Measurements from ENCODE around the gene SSH3.

The SSH3 gene

DNA sequence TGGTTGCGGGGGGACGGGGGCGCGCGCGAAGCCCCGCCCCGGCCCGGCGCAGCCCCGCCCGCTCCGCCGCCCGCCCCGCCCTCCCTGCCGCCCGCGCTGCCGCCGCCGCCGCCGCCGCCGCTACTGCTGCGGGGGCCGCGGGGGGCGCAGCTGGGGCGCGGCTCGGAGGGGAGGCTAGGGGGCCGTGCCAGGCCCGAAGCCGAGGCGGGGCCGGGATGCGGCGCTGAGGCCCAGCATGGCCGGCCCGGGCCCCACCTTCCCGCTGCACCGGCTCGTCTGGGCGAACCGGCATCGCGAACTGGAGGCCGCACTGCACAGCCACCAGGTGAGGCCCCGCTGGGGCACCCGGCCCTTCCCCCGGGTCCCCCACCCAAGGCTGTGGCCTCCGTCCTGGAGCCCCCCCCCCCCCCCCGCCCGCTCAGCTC is 14.1 kb upstream of the SSH3 start, which contains the start of gene ANKRD13D:
ANKRD13D (plus strand) TSS at position 78 of the 425 bp plus-strand sequence; CDS start at position 236, 158 bp downstream.
- Histone ChIP-seq H3K27me3 (ENCODE audit: insufficient read depth, low read length) (no peaks in the 10 kb centered on the region), H3K79me2 (ENCODE audit: control insufficient read depth, insufficient read depth, low read length, unreplicated experiment) (peaks cover 29% of the 10 kb centered on the region), H3K4me1 (ENCODE audit: control insufficient read depth, insufficient read depth, low read length, unreplicated experiment) (peaks cover 36% of the 10 kb centered on the region), H3K36me3 (ENCODE audit: insufficient read depth, low read length) (peaks cover 15% of the 10 kb centered on the region), H3K27ac (ENCODE audit: low read depth, low read length) (peak within 1 kb of the TSS; percentile 85), H3K4me3 (ENCODE audit: low read depth, low read length) (peak within 1 kb of the TSS; percentile 90), H2AFZ (ENCODE audit: low read length, unreplicated experiment) (peak within 1 kb of the TSS; percentile 65)

DNA sequence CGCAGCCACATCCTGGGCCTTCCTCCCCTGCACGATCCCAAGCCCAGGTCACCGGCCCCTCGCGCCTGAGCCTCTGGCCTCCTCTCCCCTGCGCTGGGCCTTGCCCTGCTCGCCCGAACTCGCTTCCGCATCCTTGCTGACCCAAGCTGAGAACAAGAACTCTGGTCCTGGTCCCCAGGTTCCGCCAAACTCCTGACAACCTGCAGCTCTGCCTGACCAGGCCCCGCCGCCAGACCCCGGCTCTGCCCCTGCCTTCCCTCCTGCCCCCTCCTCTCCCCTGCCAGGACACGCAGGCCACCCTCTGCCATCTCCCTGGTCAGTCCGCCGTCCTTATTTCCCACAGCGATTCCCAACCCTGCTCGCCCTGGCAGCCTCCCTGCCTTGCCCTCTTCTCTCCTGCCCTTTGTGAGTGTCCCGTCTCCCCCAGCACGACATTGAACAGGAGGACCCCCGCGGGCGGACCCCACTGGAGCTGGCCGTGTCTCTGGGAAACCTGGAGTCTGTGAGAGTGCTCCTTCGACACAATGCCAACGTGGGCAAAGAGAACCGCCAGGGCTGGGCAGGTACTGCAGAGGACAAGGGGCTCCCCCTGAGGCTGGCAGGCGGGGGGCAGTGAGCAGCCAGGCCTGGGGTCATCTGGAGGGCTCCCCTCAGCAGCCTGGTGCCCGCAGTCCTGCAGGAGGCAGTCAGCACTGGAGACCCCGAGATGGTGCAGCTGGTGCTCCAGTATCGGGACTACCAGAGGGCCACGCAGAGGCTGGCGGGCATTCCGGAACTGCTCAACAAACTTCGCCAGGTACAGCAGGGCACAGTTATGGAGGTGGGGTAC is 13.5 kb upstream of the SSH3 start:
- Histone ChIP-seq H3K36me3 (ENCODE audit: insufficient read depth, low read length) (peaks cover 21% of the 10 kb centered on the region), H3K27ac (ENCODE audit: low read depth, low read length) (0 out of 2 replicates have a peak overlapping the region, but pooled peaks have one; percentile 10), H3K79me2 (ENCODE audit: control insufficient read depth, insufficient read depth, low read length, unreplicated experiment) (peaks cover 29% of the 10 kb centered on the region), H3K4me3 (ENCODE audit: low read depth, low read length) (peak overlapping the region; percentile 90), H3K27me3 (ENCODE audit: insufficient read depth, low read length) (no peaks in the 10 kb centered on the region), H3K4me1 (ENCODE audit: control insufficient read depth, insufficient read depth, low read length, unreplicated experiment) (peaks cover 36% of the 10 kb centered on the region), H2AFZ (ENCODE audit: low read length, unreplicated experiment) (no peak overlapping the region)

DNA sequence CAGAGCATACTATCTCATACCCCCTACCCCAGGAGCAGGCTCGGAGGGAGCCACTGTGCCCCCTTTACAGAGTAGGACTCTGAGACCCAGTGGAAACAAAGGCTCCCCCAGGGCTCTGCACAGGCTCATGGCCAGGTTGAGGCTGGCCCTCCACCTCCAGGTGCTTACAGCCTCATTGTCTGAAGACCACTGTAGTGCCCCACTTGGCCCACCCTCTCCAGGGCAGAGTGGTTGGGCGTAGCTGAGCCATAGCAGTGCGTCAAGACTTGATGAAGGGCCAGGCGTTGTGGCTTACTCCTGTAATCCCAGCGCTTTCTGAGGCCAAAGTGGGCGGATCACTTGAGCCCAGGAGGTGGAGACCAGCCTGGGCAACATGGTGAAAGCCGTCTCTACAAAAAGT is 12.5 kb upstream of the SSH3 start:
- Histone ChIP-seq H3K36me3 (ENCODE audit: insufficient read depth, low read length) (peaks cover 31% of the 10 kb centered on the region), H3K4me1 (ENCODE audit: control insufficient read depth, insufficient read depth, low read length, unreplicated experiment) (peaks cover 36% of the 10 kb centered on the region)

DNA sequence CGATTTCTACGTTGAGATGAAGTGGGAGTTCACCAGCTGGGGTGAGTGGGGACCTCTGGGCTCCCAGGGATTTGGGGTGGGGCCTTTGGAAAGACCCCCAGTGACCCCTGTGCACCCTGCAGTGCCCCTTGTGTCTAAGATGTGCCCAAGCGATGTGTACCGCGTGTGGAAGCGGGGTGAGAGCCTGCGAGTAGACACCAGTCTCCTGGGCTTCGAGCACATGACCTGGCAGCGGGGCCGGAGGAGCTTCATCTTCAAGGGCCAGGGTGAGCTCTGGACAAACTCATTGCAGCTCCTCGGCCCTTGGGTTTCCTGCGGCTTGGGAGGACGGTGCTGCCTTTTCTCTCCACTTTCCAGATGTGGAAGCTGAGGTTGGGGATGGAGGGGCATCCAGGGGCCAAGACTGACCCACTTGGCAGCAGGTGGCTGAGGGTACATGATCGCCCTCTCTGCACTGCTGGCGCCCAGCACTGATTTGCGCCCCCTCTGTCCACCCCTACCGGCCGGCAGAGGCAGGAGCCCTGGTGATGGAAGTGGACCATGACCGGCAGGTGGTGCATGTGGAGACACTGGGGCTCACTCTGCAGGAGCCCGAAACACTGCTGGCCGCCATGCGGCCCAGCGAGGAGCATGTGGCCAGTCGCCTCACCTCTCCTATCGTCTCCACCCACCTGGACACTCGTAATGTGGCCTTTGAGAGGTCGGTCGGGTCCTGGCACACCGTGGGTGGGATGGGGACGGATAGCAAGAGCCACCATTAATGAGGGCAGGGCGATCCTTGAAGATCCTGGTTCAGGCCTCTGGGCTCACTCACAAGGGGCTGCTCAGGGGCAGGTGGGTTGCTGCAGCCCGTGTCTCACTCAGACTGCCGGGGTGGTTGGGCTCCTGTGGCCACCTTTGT is 11.6 kb upstream of the SSH3 start:
- Histone ChIP-seq H3K4me3 (ENCODE audit: low read depth, low read length) (no peak overlapping the region), H3K27ac (ENCODE audit: low read depth, low read length) (0 out of 2 replicates have a peak overlapping the region, but pooled peaks have one; percentile 78), H3K27me3 (ENCODE audit: insufficient read depth, low read length) (no peaks in the 10 kb centered on the region), H3K4me1 (ENCODE audit: control insufficient read depth, insufficient read depth, low read length, unreplicated experiment) (peaks cover 36% of the 10 kb centered on the region), H3K36me3 (ENCODE audit: insufficient read depth, low read length) (peaks cover 40% of the 10 kb centered on the region), H2AFZ (ENCODE audit: low read length, unreplicated experiment) (no peak overlapping the region), H3K79me2 (ENCODE audit: control insufficient read depth, insufficient read depth, low read length, unreplicated experiment) (peaks cover 32% of the 10 kb centered on the region)

More for the DNA sequence above, 12.5 kb upstream of the SSH3 start:
- Histone ChIP-seq H3K79me2 (ENCODE audit: control insufficient read depth, insufficient read depth, low read length, unreplicated experiment) (peaks cover 31% of the 10 kb centered on the region), H3K27ac (ENCODE audit: low read depth, low read length) (no peak overlapping the region), H2AFZ (ENCODE audit: low read length, unreplicated experiment) (no peak overlapping the region), H3K4me3 (ENCODE audit: low read depth, low read length) (peak overlapping the region; percentile 90), H3K27me3 (ENCODE audit: insufficient read depth, low read length) (no peaks in the 10 kb centered on the region)

GRCh38 chr11:67292671-67293070 is 10.7 kb upstream of the SSH3 start:
- H3K79me2 ChIP-seq (ENCODE audit: control insufficient read depth, insufficient read depth, low read length, unreplicated experiment) = peaks cover 32% of the 10 kb centered on the region
- peak overlapping the region; percentile 5; the same call in 1 of the 2 replicates for H3K4me3 ChIP-seq (ENCODE audit: low read depth, low read length)
- H3K27ac ChIP-seq (ENCODE audit: low read depth, low read length) = peak overlapping the region; percentile 78
- H2AFZ ChIP-seq (ENCODE audit: low read length, unreplicated experiment) = no peak overlapping the region
- H3K4me1 ChIP-seq (ENCODE audit: control insufficient read depth, insufficient read depth, low read length, unreplicated experiment) = peaks cover 29% of the 10 kb centered on the region
- H3K36me3 ChIP-seq (ENCODE audit: insufficient read depth, low read length) = peaks cover 44% of the 10 kb centered on the region
- H3K27me3 ChIP-seq (ENCODE audit: insufficient read depth, low read length) = no peaks in the 10 kb centered on the region

DNA sequence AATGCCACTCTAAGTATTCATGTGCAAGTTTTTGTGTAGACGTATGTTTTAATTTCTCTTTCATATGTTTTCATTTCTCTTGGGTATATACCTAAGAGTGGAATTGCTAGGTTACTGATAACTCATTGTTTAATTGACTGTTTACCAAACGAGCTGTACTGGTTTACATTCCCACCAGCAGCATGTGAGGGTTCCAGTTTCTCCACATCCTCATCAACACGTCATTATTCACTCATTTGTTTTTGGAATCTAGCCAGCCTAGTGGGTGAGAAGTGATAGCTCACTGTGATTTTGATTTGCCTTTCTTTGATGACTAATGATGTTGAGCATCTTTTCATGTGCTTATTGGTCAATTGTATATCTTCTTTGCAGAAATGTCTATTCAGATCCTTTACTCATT is 10.2 kb upstream of the SSH3 start:
- peak overlapping the region; percentile 78 for H3K27ac ChIP-seq (ENCODE audit: low read depth, low read length)
- H3K79me2 ChIP-seq (ENCODE audit: control insufficient read depth, insufficient read depth, low read length, unreplicated experiment) = peaks cover 32% of the 10 kb centered on the region
- H2AFZ ChIP-seq (ENCODE audit: low read length, unreplicated experiment) = no peak overlapping the region
- H3K4me3 ChIP-seq (ENCODE audit: low read depth, low read length) = peak overlapping the region; percentile 5; the same call in 1 of the 2 replicates
- H3K36me3 ChIP-seq (ENCODE audit: insufficient read depth, low read length) = peaks cover 44% of the 10 kb centered on the region
- H3K27me3 ChIP-seq (ENCODE audit: insufficient read depth, low read length) = no peaks in the 10 kb centered on the region
- peaks cover 25% of the 10 kb centered on the region for H3K4me1 ChIP-seq (ENCODE audit: control insufficient read depth, insufficient read depth, low read length, unreplicated experiment)

DNA sequence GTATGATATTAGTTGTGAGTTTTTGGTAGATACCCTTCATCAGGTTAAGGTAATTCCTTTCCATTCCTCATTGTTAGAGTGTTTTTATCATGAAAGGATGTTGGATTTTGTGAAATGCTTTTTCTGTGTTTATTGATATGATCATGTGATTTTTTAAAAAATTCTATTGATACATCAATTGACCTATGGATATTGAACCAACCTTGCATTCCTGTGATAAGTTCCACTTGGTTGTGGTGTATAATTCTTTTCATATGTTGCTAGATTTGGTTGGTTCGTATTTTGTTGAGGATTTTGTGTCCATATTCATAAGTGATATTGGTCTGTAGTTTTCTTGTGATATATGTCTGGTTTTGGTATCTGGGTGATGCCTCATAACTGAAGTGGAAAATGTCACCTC is 7.5 kb upstream of the SSH3 start:
- Histone ChIP-seq H2AFZ (ENCODE audit: low read length, unreplicated experiment) (no peak overlapping the region), H3K4me3 (ENCODE audit: low read depth, low read length) (no peak overlapping the region), H3K27ac (ENCODE audit: low read depth, low read length) (no peak overlapping the region), H3K4me1 (ENCODE audit: control insufficient read depth, insufficient read depth, low read length, unreplicated experiment) (peaks cover 13% of the 10 kb centered on the region), H3K27me3 (ENCODE audit: insufficient read depth, low read length) (no peaks in the 10 kb centered on the region), H3K79me2 (ENCODE audit: control insufficient read depth, insufficient read depth, low read length, unreplicated experiment) (peaks cover 18% of the 10 kb centered on the region), H3K36me3 (ENCODE audit: insufficient read depth, low read length) (peaks cover 54% of the 10 kb centered on the region)

- no peaks in the 10 kb centered on the region for H3K27me3 ChIP-seq (ENCODE audit: insufficient read depth, low read length)
- no peak overlapping the region for H3K4me3 ChIP-seq (ENCODE audit: low read depth, low read length)
- no peak overlapping the region for H2AFZ ChIP-seq (ENCODE audit: low read length, unreplicated experiment)
- peaks cover 6% of the 10 kb centered on the region for H3K79me2 ChIP-seq (ENCODE audit: control insufficient read depth, insufficient read depth, low read length, unreplicated experiment)
- H3K4me1 ChIP-seq (ENCODE audit: control insufficient read depth, insufficient read depth, low read length, unreplicated experiment) = peaks cover 6% of the 10 kb centered on the region
- H3K27ac ChIP-seq (ENCODE audit: low read depth, low read length) = no peak overlapping the region
- H3K36me3 ChIP-seq (ENCODE audit: insufficient read depth, low read length) = peaks cover 43% of the 10 kb centered on the region
Observed at GRCh38 chr11:67298786-67299185, 4.5 kb upstream of the SSH3 start.

DNA sequence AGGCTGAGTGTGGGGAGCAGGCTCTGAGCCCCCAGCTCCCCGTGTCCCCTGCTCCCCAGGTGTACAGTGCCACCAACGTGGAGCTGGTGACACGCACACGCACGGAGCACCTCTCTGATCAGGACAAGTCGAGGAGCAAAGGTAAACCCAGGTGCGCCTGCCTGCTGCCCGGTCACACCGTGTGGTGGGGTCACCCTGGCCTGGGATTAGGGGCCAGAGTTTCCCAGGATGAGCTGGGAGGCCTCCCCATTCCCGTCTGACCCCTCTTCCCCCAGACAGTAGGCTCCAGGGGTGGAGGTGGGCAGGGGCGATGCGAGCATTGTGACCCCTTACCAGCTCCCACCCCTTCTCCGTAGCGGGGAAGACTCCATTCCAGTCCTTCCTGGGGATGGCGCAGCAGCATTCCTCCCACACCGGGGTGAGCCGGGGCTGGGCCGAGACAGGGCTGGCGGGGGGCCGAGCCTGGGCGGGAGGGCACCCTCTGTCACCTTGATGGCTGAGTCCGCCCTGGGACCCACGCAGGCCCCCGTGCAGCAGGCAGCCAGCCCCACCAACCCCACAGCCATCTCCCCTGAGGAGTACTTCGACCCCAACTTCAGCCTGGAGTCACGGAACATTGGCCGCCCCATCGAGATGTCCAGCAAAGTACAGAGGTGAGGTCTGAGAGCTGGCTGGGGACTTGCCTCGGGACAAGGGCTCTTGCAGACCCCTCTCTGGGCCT is 3.7 kb upstream of the SSH3 start:
- Histone ChIP-seq H2AFZ (ENCODE audit: low read length, unreplicated experiment) (no peak overlapping the region), H3K36me3 (ENCODE audit: insufficient read depth, low read length) (peaks cover 35% of the 10 kb centered on the region), H3K27ac (ENCODE audit: low read depth, low read length) (no peak overlapping the region), H3K27me3 (ENCODE audit: insufficient read depth, low read length) (no peaks in the 10 kb centered on the region), H3K4me3 (ENCODE audit: low read depth, low read length) (no peak overlapping the region), H3K79me2 (ENCODE audit: control insufficient read depth, insufficient read depth, low read length, unreplicated experiment) (peaks cover 3% of the 10 kb centered on the region), H3K4me1 (ENCODE audit: control insufficient read depth, insufficient read depth, low read length, unreplicated experiment) (peaks cover 4% of the 10 kb centered on the region)

- H3K27ac ChIP-seq (ENCODE audit: low read depth, low read length) = no peak overlapping the region
- no peaks in the 10 kb centered on the region for H3K27me3 ChIP-seq (ENCODE audit: insufficient read depth, low read length)
- H3K4me1 ChIP-seq (ENCODE audit: control insufficient read depth, insufficient read depth, low read length, unreplicated experiment) = peaks cover 4% of the 10 kb centered on the region
- H3K79me2 ChIP-seq (ENCODE audit: control insufficient read depth, insufficient read depth, low read length, unreplicated experiment) = peaks cover 3% of the 10 kb centered on the region
- H3K36me3 ChIP-seq (ENCODE audit: insufficient read depth, low read length) = peaks cover 28% of the 10 kb centered on the region
- no peak overlapping the region for H3K4me3 ChIP-seq (ENCODE audit: low read depth, low read length)
- H2AFZ ChIP-seq (ENCODE audit: low read length, unreplicated experiment) = no peak overlapping the region
Observed at GRCh38 chr11:67300256-67300755, 3.0 kb upstream of the SSH3 start.
